Fibroblast of villous mesenchyme (primary cell): ENCODE measurements around the gene C2CD4C. TPM values are rescaled to one million over a fixed set of nuclear protein-coding genes. Genes with fewer than 3 reads are reported as not detected.

Source experiments
- DNase-seq: peaks from one replicate; pipeline ENCODE4 v3.0.0-alpha.2; 2010; ENCODE audit warnings: low read depth
- H3K4me3 ChIP-seq: 2 replicates; pipeline ENCODE4 v1.5.1; 2011; ENCODE audit warnings: low read depth, mild to moderate bottlenecking, low read length
- CTCF ChIP-seq: IDR thresholded peaks from 2 replicates; pipeline ENCODE4 v1.5.1; 2012; ENCODE audit warnings: low read depth, mild to moderate bottlenecking, low read length; ENCODE audit not compliant: insufficient read depth
- total RNA-seq: library from RNA; depleted of rRNA; stranded (reverse); fragments of >200 nt; gene quantifications from 2 replicates; pipeline ENCODE4 v1.2.3, GENCODE V29; 2012

The C2CD4C gene
- total RNA-seq, 1 donor, result not detected

- no peak for DNase-seq
- no peak for TF ChIP-seq CTCF
- no peak overlapping the region for H3K4me3 ChIP-seq
These were observed 7.0 kb downstream of the C2CD4C start for GRCh38 chr19:401866-402511.

- H3K4me3 ChIP-seq, result no peak overlapping the region
- no peak for TF ChIP-seq CTCF
- no peak for DNase-seq
These were observed 7.7 kb downstream of the C2CD4C start for GRCh38 chr19:400976-401865.

- no peak overlapping the region for H3K4me3 ChIP-seq
These were observed 9.6 kb downstream of the C2CD4C start for GRCh38 chr19:399370-399769.

GRCh38 chr19:398719-399118, 10.2 kb downstream of the C2CD4C start:
- DNase-seq, result no peak
- H3K4me3 ChIP-seq, result no peak overlapping the region
- no peak for TF ChIP-seq CTCF

More at GRCh38 chr19:399370-399769, 9.6 kb downstream of the C2CD4C start:
- no peak for TF ChIP-seq CTCF
- no peak for DNase-seq

- TF ChIP-seq CTCF, result no peak
- DNase-seq, result no peak
- no peak overlapping the region for H3K4me3 ChIP-seq
These were observed 10.8 kb downstream of the C2CD4C start for GRCh38 chr19:397941-398706.

GRCh38 chr19:397321-397720, 11.6 kb downstream of the C2CD4C start:
- H3K4me3 ChIP-seq, result no peak overlapping the region
- TF ChIP-seq CTCF, result no peak
- no peak for DNase-seq
